HCT116 (cell line): Measurements from ENCODE around the gene RPTOR. TPM values are rescaled to one million over a fixed set of nuclear protein-coding genes. Genes with fewer than 3 reads are reported as not detected.

Experiments used
- ATAC-seq: fragments of 200-7000 bp; cut with Tn5 transposase; 2 replicates; pipeline ENCODE4 v1.9.1; 2020; ENCODE audit warnings: mild to moderate bottlenecking, moderate library complexity
- BruUV-seq: library from RNA; stranded (reverse); fragments of 400-500 nt; replicated peaks from 2 replicates; lab custom pipeline; 2021; lab: Mats Ljungman, UMichigan
- CTCF ChIA-PET: fragments of 300-600 bp; sonication (Branson Sonifier 250); formaldehyde crosslinking; loops from one replicate; lab custom pipeline; 2021; ENCODE audit warnings: antibody characterized with exemption; lab: Charles Lee
- POLR2A ChIA-PET: fragments of 300-600, 350-600 bp; sonication (Branson Sonifier 250); formaldehyde crosslinking; loops from one replicate; lab custom pipeline; 2021; ENCODE audit warnings: antibody characterized with exemption; lab: Charles Lee
- RAD21 ChIA-PET, 2 experiments: fragments of 300-600 bp; sonication (Branson Sonifier 250); formaldehyde crosslinking; loops; one replicate each; lab custom pipeline; 2023; ENCODE audit warnings: low total read pairs in 2 of 2; ENCODE audit not compliant: uncharacterized antibody in 2 of 2, unreplicated experiment in 2 of 2, low non-redundant PET in 1 of 2; lab: Charles Lee
- DNase-seq: peaks from one replicate; pipeline ENCODE4 v3.0.0-alpha.2; 2010; ENCODE audit warnings: low read depth, low spot score
- H2AFZ ChIP-seq: fragments of 200-600 bp; shearing (Covaris generic), sonication (generic); 2 replicates; pipeline ENCODE4 v1.6.1; 2017; ENCODE audit warnings: low read depth, mixed run types, mixed read lengths, antibody characterized with exemption, low read length; ENCODE audit not compliant: poor library complexity, severe bottlenecking
- H3K27ac ChIP-seq: 2 replicates; pipeline ENCODE4 v1.5.1; 2012; ENCODE audit warnings: low read depth, low read length
- H3K27me3 ChIP-seq: fragments of 200-600 bp; sonication (generic); 2 replicates; pipeline ENCODE4 v1.6.1; 2016; ENCODE audit warnings: mixed run types, low read length, mixed read lengths; ENCODE audit not compliant: insufficient read depth
- H3K36me3 ChIP-seq, 2 experiments: fragments of 200-500 bp in 1 of 2; fragments of 200-600 bp in 1 of 2; sonication (Bioruptor generic) in 1 of 2; sonication (generic) in 1 of 2; 2 replicates each; pipeline versions ENCODE4 v1.5.1 to v1.6.1; 2014 to 2016; ENCODE audit warnings: low read length in 2 of 2, inconsistent platforms in 1 of 2, mixed read lengths in 1 of 2, mixed run types in 1 of 2; ENCODE audit not compliant: insufficient read depth in 2 of 2, control insufficient read depth in 1 of 2
- H3K4me1 ChIP-seq, 2 experiments: fragments of 200-600 bp in 1 of 2; sonication (generic) in 1 of 2; 2 replicates each; pipeline versions ENCODE4 v1.5.1 to v1.6.1; 2012 to 2017; ENCODE audit warnings: low read length in 2 of 2, inconsistent platforms in 1 of 2, mild to moderate bottlenecking in 1 of 2, mixed read lengths in 1 of 2, mixed run types in 1 of 2, moderate library complexity in 1 of 2; ENCODE audit not compliant: insufficient read depth in 2 of 2, control insufficient read depth in 1 of 2
- H3K4me2 ChIP-seq: fragments of 200-600 bp; sonication (generic); 2 replicates; pipeline ENCODE4 v1.6.1; 2017; ENCODE audit warnings: mixed run types, low read length, mixed read lengths
- H3K4me3 ChIP-seq, 2 experiments: fragments of 200-600 bp in 1 of 2; sonication (generic) in 1 of 2; replicated peaks in 1 of 2; 2 replicates each; pipeline ENCODE4 v1.5.1; 2011 to 2016; ENCODE audit warnings: low read length in 2 of 2, control low read depth in 1 of 2, low read depth in 1 of 2, mild to moderate bottlenecking in 1 of 2, mixed read lengths in 1 of 2, mixed run types in 1 of 2
- H3K79me2 ChIP-seq: fragments of 200-600 bp; sonication (generic); 2 replicates; pipeline ENCODE4 v1.6.1; 2017; ENCODE audit warnings: mild to moderate bottlenecking, mixed run types, low read length, moderate library complexity, mixed read lengths; ENCODE audit not compliant: insufficient read depth
- H3K9ac ChIP-seq: fragments of 200-600 bp; sonication (generic); 2 replicates; pipeline ENCODE4 v1.6.1; 2016; ENCODE audit warnings: low read length, mixed read lengths
- H3K9me2 ChIP-seq: fragments of 200-600 bp; sonication (generic), shearing (Covaris generic); 2 replicates; pipeline ENCODE4 v1.6.1; 2017; ENCODE audit warnings: mixed run types, mild to moderate bottlenecking, moderate library complexity; ENCODE audit not compliant: insufficient read depth
- H3K9me3 ChIP-seq, 2 experiments: fragments of 200-500 bp in 1 of 2; fragments of 200-600 bp in 1 of 2; sonication (Bioruptor generic) in 1 of 2; sonication (generic) in 1 of 2; 2 replicates each; pipeline ENCODE4 v1.6.1; 2014 to 2017; ENCODE audit warnings: low read length in 2 of 2, mixed read lengths in 2 of 2, inconsistent platforms in 1 of 2, low read depth in 1 of 2, mild to moderate bottlenecking in 1 of 2, mixed run types in 1 of 2, moderate library complexity in 1 of 2; ENCODE audit not compliant: control insufficient read depth in 1 of 2, insufficient read depth in 1 of 2
- H4K20me1 ChIP-seq: fragments of 200-600 bp; sonication (generic), shearing (Covaris generic); 2 replicates; pipeline ENCODE4 v1.6.1; 2017; ENCODE audit warnings: mixed run types, mild to moderate bottlenecking, moderate library complexity; ENCODE audit not compliant: insufficient read depth
- CBX3 ChIP-seq: IDR thresholded peaks from 2 replicates; pipeline ENCODE4 v1.6.1; 2012; ENCODE audit warnings: low read depth
- ELF1 ChIP-seq: IDR thresholded peaks from 2 replicates; pipeline ENCODE4 v1.6.1; 2012; ENCODE audit warnings: low read depth, borderline replicate concordance
- EZH2phosphoT487 ChIP-seq: fragments of 200-600 bp; IDR thresholded peaks from 2 replicates; pipeline ENCODE4 v1.6.1; 2018; ENCODE audit warnings: antibody characterized with exemption, borderline replicate concordance
- FOSL1 ChIP-seq: IDR thresholded peaks from 2 replicates; pipeline ENCODE4 v1.6.1; 2012; ENCODE audit warnings: low read depth
- POLR2A ChIP-seq: IDR thresholded peaks from 2 replicates; pipeline ENCODE4 v1.7.0; 2011; ENCODE audit warnings: borderline replicate concordance; ENCODE audit not compliant: insufficient read depth, insufficient read length; ENCODE audit errors: extremely low read depth
- POLR2AphosphoS5 ChIP-seq: IDR thresholded peaks from 2 replicates; pipeline ENCODE4 v1.6.1; 2011; ENCODE audit warnings: mild to moderate bottlenecking, low read depth, low read length, moderate library complexity
- RAD21 ChIP-seq: IDR thresholded peaks from 2 replicates; pipeline ENCODE4 v1.6.1; 2012; ENCODE audit warnings: low read depth, mild to moderate bottlenecking
- SIN3A ChIP-seq: IDR thresholded peaks from 2 replicates; pipeline ENCODE4 v1.6.1; 2012; ENCODE audit warnings: low read depth
- TCF7L2 ChIP-seq: IDR thresholded peaks from 2 replicates; pipeline ENCODE4 v1.7.0; 2011; ENCODE audit warnings: borderline replicate concordance, inconsistent platforms; ENCODE audit not compliant: insufficient read depth, insufficient read length; ENCODE audit errors: extremely low read depth
- intact Hi-C: fragments of 100-400 bp; cut with micrococcal nuclease; formaldehyde crosslinking; loops from 2 replicates; pipeline ENCODE4 v1.10.0; 2022
- total RNA-seq: library from RNA; stranded (reverse); gene quantifications from one replicate; pipeline ENCODE4 v1.2.1, GENCODE V29; 2021; ENCODE audit not compliant: unreplicated experiment
- TF ChIP-seq, protein P1 (sequence below): IDR thresholded peaks from 2 replicates; pipeline ENCODE4 v1.6.1; 2011; ENCODE audit warnings: mild to moderate bottlenecking, low read length, moderate library complexity; ENCODE audit not compliant: insufficient replicate concordance; ENCODE audit errors: extremely low read depth
- TF ChIP-seq, protein P2 (sequence below), 3 experiments: fragments of 200-600 bp in 1 of 3; sonication (generic) in 1 of 3; IDR thresholded peaks in 2 of 3; conservative IDR thresholded peaks in 1 of 3; 2 replicates each; pipeline ENCODE4 v1.5.1; 2012 to 2017; ENCODE audit warnings: low read depth in 2 of 3, low read length in 2 of 3, antibody characterized with exemption in 1 of 3, borderline replicate concordance in 1 of 3, control low read depth in 1 of 3, mild to moderate bottlenecking in 1 of 3, mixed read lengths in 1 of 3, mixed run types in 1 of 3, moderate library complexity in 1 of 3; ENCODE audit not compliant: insufficient read depth in 1 of 3
- TF ChIP-seq, protein P3 (sequence below): IDR thresholded peaks from 2 replicates; pipeline ENCODE4 v1.6.1; 2012

Gene RPTOR
- total RNA-seq, 1 experiment from 2014 or later = 69.5 TPM

DNA sequence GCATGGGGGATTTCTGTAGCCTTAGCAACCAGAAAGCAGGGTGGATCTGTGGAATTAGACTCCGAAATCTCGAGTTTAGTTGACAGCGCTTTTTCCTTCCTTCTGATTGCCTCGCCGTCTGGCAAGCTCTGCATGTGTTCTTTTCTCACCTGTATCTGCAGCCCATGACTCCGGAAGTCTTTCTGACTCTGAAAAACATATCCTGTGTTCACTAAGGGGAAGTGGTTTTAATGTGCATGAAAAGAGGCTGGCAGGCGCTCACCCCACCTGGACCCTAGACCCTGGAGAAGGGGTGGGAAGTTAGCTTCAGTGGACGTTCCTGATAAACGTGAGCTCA lies 158.5 kb downstream of the RPTOR start:
- BruUV-seq = no TSS peak
- H2AFZ ChIP-seq = no peak overlapping the region
- RAD21 ChIA-PET = no interaction called here
- H3K4me1 ChIP-seq = no peaks in the 10 kb centered on the region
- no peaks in the 10 kb centered on the region for H3K27me3 ChIP-seq
- peaks cover 85% of the 10 kb centered on the region for H3K79me2 ChIP-seq
- TF ChIP-seq POLR2AphosphoS5 = no peak
- TF ChIP-seq RAD21 = no peak
- no peak for TF ChIP-seq POLR2A
- TF ChIP-seq EZH2phosphoT487 = no peak
- TF ChIP-seq TCF7L2 = no peak
- TF ChIP-seq, protein P1, sequence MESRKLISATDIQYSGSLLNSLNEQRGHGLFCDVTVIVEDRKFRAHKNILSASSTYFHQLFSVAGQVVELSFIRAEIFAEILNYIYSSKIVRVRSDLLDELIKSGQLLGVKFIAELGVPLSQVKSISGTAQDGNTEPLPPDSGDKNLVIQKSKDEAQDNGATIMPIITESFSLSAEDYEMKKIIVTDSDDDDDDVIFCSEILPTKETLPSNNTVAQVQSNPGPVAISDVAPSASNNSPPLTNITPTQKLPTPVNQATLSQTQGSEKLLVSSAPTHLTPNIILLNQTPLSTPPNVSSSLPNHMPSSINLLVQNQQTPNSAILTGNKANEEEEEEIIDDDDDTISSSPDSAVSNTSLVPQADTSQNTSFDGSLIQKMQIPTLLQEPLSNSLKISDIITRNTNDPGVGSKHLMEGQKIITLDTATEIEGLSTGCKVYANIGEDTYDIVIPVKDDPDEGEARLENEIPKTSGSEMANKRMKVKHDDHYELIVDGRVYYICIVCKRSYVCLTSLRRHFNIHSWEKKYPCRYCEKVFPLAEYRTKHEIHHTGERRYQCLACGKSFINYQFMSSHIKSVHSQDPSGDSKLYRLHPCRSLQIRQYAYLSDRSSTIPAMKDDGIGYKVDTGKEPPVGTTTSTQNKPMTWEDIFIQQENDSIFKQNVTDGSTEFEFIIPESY = no peak
- TF ChIP-seq FOSL1 = no peak
- no peak for TF ChIP-seq CBX3
- TF ChIP-seq, all 23 proteins: peak for 0
- CTCF ChIA-PET = no interaction called here
- intact Hi-C loops = no loop called here
- Histone ChIP-seq H3K9me3 (no peaks in the 10 kb centered on the region), H3K9ac (no peak overlapping the region), H3K4me2 (no peak overlapping the region), H3K4me3 (no peak overlapping the region), H4K20me1 (no peaks in the 10 kb centered on the region; the same call in 1 of the 2 replicates), H3K27ac (no peak overlapping the region), H3K9me2 (no peaks in the 10 kb centered on the region), H3K36me3 (no peaks in the 10 kb centered on the region; a peak in 1 of 4 replicates)
- ATAC-seq (no peak), DNase-seq (no peak)
- POLR2A ChIA-PET = interaction anchor here (0.5 kb wide), 1 partner anchor 187 kb away, joined by 3 read pairs; no protein-coding TSS in a partner anchor

DNA sequence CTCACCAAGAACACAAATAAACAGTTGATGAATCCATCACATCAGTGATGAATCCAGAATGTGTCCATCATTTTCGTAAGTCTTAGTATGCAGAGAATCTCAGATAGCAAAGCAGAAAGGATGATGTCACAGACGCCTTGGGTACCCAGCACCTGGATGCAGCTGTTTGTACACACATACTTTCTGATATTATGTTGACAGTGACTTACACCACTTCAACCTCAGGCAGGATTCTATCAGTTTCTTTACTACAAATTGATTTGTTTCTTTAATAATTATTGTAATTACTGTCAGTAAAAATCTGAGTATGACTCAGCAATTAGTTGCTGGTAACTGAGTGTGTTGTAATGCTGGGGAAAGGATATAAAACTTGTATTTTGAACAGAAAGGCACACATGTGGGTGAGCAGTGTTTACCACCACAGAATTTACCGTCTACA lies 159.8 kb downstream of the RPTOR start:
- no TSS peak for BruUV-seq
- Histone ChIP-seq H3K9me3 (no peaks in the 10 kb centered on the region), H3K36me3 (no peaks in the 10 kb centered on the region; a peak in 1 of 4 replicates), H3K4me2 (no peak overlapping the region), H3K27me3 (no peaks in the 10 kb centered on the region), H3K9me2 (no peaks in the 10 kb centered on the region), H3K79me2 (peaks cover 75% of the 10 kb centered on the region), H2AFZ (no peak overlapping the region), H3K27ac (no peak overlapping the region), H3K4me1 (no peaks in the 10 kb centered on the region), H4K20me1 (no peaks in the 10 kb centered on the region; the same call in 1 of the 2 replicates), H3K9ac (no peak overlapping the region), H3K4me3 (no peak overlapping the region)
- intact Hi-C loops = no loop called here
- ChIA-PET POLR2A (no interaction called here), CTCF (no interaction called here), RAD21 (no interaction called here)
- ATAC-seq (no peak), DNase-seq (no peak)
- TF ChIP-seq FOSL1 = no peak
- TF ChIP-seq EZH2phosphoT487 = no peak
- TF ChIP-seq, protein P2, sequence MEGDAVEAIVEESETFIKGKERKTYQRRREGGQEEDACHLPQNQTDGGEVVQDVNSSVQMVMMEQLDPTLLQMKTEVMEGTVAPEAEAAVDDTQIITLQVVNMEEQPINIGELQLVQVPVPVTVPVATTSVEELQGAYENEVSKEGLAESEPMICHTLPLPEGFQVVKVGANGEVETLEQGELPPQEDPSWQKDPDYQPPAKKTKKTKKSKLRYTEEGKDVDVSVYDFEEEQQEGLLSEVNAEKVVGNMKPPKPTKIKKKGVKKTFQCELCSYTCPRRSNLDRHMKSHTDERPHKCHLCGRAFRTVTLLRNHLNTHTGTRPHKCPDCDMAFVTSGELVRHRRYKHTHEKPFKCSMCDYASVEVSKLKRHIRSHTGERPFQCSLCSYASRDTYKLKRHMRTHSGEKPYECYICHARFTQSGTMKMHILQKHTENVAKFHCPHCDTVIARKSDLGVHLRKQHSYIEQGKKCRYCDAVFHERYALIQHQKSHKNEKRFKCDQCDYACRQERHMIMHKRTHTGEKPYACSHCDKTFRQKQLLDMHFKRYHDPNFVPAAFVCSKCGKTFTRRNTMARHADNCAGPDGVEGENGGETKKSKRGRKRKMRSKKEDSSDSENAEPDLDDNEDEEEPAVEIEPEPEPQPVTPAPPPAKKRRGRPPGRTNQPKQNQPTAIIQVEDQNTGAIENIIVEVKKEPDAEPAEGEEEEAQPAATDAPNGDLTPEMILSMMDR (IDR thresholded peaks at IDR 0.05 in 2 of 3, conservative IDR thresholded peaks at IDR 0.05 in 1 of 3; ENCODE audit: borderline replicate concordance in 1 of 3, insufficient read depth in 1 of 3, low read depth in 2 of 3, low read length in 2 of 3) = no peak
- TF ChIP-seq, protein P3, sequence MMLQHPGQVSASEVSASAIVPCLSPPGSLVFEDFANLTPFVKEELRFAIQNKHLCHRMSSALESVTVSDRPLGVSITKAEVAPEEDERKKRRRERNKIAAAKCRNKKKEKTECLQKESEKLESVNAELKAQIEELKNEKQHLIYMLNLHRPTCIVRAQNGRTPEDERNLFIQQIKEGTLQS = no peak
- TF ChIP-seq SIN3A = no peak
- TF ChIP-seq ELF1 = no peak
